GM19397 (cell line): Measurements from ENCODE around the gene QRFP.

Experiments
- ATAC-seq: cut with Tn5 transposase; IDR thresholded peaks from one replicate; pipeline ENCODE4 v1.9.1; 2021; ENCODE audit warnings: mild to moderate bottlenecking, moderate library complexity; ENCODE audit not compliant: unreplicated experiment

The QRFP gene

GRCh38 chr9:130905902-130906734 lies 9.5 kb upstream of the QRFP start:
- no peak for ATAC-seq

GRCh38 chr9:130905125-130905901 lies 8.7 kb upstream of the QRFP start:
- ATAC-seq: no peak

- no peak for ATAC-seq
Measured at GRCh38 chr9:130904070-130905044, 7.7 kb upstream of the QRFP start.

- no peak for ATAC-seq
Measured at GRCh38 chr9:130903194-130904069, 6.8 kb upstream of the QRFP start.

GRCh38 chr9:130902204-130903185 lies 5.9 kb upstream of the QRFP start:
- no peak for ATAC-seq

- no peak for ATAC-seq
Measured at GRCh38 chr9:130901498-130902203, 5.0 kb upstream of the QRFP start.

GRCh38 chr9:130900701-130901497 lies 4.3 kb upstream of the QRFP start:
- no peak for ATAC-seq

- ATAC-seq: no peak
Measured at GRCh38 chr9:130899051-130899748, 2.6 kb upstream of the QRFP start.

GRCh38 chr9:130898552-130898852 lies 1.9 kb upstream of the QRFP start:
- ATAC-seq: no peak

- no peak for ATAC-seq
Measured at GRCh38 chr9:130897848-130898551, 1.4 kb upstream of the QRFP start.

GRCh38 chr9:130897105-130897751 lies 616 bp upstream of the QRFP start:
- no peak for ATAC-seq

GRCh38 chr9:130895481-130896232 lies 955 bp downstream of the QRFP start:
- no peak for ATAC-seq

- ATAC-seq: no peak
Measured at GRCh38 chr9:130895038-130895437, 1.6 kb downstream of the QRFP start.

GRCh38 chr9:130894546-130894945 lies 2.1 kb downstream of the QRFP start:
- ATAC-seq: no peak
